Measurements from ENCODE around the gene CDKN1C.

CDKN1C gene

DNA sequence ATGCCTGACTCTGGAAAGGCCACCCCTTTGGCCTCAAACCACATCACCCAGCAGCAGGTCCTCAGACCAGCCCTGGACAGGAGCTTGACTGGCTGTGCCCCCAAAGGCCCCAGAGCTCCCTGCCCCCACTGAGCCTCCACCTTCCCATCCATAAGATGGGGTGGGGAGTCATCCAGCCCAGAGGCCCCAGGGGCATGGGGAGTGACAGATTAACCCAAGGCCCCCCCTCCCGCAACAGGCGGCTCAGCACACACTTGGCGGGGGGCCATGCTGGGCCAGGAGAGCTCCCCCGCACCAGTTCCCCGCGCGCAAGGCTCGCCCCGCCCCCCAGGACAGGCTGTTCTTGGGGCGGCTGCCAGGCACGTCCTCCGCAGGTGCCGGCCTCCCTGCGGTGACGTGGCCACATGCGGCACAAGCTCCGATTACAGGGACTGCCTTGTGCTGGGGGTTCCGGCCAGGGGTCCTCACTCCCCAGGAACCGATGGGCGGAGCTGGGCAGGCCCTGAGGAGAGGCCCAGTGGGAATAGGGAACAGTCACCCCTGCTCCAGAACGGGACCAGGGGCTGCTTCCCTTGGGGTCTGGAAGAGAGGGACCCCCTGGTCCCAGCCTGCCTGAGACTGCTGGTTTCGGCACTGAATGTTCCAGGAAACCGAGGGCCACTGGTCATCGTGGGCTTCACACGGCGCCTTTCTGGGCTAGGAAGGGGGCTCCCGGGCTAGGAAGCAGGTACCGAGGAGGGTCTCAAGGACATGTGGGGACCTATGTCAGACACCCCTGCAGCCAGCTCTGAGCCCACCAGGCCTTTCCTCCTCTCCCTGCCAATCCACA, 5.1 kb upstream of the CDKN1C start:
- no peak for DNase-seq (ENCODE audit: low spot score)

DNA sequence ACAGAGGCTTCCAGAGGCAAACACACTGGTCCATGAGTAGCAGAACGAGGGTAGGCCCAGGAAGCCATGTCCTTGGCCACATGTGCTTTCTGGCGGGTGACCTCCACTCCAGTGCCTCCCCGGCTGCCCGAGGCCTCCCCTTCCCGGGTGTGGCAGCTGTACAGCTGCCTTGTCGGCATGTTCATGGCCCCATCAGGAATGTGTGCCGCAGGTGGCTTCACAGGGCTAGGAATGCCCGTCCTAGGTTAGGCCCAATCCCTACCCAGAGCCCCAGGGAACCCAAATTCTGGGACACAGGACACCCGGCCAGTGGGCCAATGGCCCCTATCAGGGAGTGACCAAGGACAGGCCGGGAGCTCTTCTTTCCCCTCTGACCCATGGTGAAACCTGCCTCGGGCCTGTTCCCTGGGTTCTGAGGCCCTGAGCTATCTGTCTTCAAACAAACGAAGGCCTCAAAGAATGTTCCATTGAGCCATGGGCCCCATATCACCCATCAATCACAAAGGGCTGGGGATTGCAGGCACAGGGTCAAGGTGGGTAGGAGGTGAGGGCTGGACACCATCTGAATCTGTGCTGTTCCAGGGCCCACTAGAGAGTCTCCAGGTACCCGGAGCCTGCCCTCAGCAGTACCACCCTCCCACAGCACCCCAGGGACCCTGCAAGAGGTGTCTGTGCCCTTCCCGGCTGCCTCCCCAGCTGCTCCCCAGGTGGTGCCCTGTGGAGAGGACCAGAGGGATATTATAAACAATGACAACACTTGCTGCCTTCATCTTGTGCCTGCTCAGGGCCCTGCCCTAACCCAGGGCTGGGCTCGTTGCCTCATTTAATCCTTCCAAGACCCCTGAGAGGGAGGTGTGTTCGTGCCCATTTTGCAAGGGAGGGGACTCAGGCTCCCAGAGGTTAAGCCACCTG, 4.0 kb upstream of the CDKN1C start:
- DNase-seq (ENCODE audit: low spot score): no peak

DNA sequence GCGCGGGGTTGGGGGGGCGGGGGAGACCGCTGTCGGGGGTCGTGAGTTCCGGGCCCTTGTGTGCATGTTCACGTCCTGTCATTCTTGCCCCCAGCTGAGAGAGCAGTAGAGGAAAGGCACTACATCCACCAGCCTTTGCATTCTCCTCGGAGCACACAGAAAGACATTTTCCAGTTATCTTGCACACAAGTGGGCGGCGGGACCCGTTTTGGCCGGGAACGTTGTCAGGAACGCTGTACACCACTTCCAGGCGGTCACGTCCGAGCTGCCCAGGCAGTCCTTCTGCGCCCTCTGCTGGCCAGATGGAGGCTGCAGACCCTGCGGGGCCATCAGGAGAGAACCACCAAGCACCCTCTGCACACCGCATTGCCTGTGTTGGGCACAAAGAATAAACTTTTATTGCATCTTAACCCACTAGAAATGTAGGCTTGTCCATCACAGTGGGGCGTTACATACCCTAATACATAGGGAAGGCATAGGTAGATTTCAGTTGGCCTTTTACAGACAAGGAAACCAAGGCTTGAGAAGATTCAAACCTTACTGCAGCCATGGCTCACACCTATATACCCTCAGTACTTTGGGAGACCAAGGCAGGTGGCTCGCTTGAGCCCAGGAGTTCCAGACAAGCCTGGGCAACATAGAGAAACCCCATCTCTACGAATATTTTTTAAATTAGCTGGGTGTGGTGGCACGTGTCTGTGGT, 2.8 kb upstream of the CDKN1C start:
- DNase-seq (ENCODE audit: low spot score): peak; percentile 88

DNA sequence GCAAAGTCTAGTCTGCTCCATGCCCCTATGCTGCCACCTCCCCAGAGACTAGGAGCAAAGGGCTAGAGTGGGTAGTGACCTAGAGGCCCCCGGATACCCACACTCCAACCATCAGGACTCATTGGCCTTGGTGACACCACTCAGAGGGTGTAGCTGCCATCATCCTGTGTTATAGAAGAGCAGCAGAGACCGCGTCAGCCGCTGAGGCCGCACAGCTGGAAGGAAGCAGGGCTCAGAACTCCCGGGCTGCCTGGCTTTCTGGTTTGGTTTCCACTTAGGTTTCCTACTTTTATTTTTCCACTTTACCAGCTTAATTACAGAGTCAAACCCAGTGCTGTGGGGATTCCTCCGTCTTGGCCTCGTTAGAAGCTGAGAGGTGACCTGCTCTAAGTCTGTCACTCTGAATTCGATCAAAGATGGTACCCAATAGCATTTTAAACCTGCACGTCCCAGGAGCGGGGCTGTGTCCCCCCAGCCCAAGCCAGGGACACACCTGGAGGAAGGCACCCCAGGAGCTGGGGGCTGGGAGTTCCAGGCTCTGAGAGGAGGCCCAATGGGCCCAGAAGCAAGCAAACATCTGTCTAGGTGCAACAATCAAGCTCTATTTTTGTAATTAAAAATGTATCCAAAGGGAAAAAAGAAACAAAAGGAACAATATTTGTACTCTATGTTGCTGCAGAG, 2.1 kb upstream of the CDKN1C start:
- DNase-seq (ENCODE audit: low spot score): no peak

DNA sequence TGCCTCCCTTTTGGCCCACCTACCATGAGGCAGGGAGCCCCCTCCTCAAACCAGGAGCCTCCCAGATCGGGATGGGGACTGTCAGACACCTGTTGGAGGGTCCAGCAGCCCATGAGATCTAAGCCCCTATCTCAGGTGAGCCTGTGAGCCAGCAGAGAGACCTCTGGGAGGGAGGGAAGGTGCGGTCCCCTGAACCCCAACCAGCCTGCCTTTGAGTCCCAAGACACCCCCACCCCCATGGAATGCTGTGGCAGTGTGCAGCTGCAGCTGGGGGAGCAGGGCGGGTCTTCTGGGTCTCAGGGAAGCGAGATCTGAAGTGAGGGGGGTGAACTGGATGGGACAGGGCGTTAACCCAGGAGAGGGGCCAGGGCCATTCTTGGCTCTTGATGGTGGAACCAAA, 1.4 kb upstream of the CDKN1C start:
- DNase-seq (ENCODE audit: low spot score): no peak

DNA sequence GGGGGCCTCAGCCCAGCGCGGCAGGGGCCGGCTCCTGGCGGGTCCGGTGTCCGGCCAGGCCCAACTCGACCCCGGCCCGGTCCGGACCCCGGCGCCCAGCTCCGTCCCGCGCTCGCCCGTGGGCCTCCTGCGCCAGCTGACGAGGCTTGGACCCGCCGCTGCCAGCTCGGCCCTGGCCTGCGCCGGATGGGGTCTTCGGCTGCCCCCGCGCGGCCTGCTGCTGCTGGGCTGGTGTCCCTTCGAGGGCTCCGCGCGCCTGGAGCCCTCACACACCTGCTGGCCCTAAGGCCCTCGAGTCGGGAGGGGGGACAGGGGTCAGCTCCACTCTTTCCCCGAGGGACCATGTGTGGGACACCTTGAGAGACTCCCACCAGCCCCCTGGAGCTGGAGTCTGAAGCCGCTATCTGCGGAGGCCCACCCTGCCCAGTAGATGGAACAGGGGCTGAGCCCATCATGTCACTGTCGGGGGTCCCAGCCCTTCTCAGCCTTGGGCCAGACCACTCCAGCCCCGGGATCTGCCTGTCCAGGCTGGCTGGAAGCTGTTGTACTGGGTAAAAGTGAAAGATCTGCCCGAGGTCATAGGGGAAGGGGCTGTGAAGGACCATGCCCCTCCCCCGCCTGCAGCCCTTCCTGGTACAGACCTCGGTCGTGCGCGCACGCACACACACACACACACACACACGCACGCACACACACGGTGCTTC, 768 bp upstream of the CDKN1C start:
- DNase-seq (ENCODE audit: low spot score): no peak

DNA sequence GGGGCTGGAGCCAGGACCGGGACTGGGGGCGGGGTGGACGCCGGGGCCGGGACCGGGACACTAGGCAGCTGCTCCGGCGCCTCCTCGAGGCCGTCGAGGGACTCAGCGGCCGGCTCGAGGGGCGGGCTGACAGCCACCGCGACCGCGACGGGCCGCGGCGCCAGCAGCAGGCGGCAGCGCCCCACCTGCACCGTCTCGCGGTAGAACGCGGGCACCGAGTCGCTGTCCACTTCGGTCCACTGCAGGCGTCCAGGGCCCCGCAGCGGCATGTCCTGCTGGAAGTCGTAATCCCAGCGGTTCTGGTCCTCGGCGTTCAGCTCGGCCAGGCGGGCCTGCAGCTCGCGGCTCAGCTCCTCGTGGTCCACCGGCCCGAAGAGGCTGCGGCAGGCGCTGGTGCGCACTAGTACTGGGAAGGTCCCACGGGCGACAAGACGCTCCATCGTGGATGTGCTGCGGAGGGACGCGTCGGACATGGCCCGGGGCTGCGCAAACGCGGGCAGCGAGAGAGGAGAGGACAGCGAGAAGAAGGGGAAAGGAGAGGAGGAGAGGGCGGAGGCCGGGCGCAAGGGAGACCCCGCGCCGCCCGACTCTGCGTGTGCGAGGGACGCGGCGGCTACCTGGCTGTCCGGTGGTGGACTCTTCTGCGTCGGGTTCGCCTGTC, 428 bp downstream of the CDKN1C start:
- no peak for DNase-seq (ENCODE audit: low spot score)

DNA sequence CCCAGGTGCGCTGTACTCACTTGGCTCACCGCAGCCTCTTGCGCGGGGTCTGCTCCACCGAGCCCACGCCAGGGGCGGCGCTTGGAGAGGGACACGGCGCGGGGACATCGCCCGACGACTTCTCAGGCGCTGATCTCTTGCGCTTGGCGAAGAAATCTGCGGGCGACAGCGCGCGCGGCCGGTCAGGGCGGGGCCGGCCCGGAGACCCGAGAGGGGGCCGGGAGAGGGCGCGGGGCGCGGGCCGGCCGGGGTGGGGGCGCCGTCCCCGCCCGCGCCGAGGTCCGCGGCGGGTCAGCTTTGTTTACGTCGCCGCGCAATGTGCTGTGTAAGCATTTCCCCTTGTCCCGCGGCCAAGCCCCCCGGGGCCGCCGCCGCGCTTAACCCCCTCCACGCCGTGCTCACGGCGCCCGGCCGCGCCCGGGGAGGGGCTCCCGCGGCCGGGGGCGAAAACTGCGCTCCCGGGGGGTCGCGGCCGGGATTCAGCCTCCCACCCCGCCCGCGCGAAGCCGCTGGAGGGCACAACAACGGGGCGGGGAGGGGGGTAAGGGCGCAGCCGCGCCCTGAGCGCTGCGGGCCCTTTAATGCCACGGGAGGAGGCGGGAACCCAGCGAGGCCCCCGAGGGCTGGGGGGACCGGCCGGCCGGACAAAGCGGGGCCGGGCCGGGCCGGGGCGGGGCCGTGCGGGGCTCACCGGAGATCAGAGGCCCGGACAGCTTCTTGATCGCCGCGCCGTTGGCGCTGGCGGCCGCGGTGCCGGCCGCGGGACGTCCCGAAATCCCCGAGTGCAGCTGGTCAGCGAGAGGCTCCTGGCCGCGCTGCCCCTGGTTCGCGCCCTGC, 1.4 kb downstream of the CDKN1C start:
- DNase-seq (ENCODE audit: low spot score): no peak

DNA sequence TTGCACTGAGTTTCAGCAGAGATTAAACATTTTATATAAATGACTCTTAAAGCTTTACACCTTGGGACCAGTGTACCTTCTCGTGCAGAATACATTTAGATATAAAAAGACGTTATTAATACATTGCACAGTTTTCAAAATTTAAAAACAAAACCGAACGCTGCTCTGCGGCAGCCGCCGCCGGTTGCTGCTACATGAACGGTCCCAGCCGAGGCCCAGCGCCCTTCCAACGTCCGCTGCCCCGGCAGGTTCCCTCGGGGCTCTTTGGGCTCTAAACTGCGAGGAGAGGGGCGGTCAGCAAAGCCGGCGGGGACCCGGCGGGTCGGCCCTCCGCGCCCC, 2.0 kb downstream of the CDKN1C start:
- no peak for DNase-seq (ENCODE audit: low spot score)

DNA sequence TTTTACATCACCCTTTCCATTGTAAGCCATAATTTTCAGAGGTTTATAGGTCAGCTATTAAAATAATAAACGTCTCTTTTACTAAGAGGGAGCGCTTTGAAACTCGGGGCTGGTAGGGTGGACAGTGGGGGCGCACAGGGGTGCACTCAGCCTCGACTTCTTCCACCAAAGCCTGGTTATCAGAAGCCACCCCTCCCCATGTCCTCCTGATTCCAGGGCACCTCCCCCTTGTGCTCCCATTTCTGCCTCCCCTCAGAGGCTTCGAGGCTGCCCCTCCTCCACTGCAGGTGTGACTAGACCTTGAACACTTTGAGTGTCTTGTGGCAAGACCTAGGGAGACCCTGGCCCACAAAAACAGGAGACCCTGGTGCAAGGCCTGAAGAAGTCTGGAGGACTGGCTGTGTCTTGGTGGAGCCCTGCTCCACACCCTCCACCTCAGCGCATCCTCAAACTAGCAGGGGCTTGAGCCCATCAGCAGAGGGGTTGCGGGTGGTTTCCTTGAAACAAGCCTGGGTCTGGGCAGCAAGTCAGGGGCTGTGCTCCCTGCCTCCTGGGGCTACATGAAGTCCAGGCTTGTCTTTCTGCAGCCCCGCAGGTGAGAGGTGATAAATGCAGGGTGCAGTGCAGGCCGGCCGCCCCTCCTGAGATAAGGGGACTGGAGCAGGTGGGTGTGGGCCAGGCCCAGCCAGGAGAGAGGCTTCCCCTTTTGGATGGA, 3.0 kb downstream of the CDKN1C start:
- no peak for DNase-seq (ENCODE audit: low spot score)

DNA sequence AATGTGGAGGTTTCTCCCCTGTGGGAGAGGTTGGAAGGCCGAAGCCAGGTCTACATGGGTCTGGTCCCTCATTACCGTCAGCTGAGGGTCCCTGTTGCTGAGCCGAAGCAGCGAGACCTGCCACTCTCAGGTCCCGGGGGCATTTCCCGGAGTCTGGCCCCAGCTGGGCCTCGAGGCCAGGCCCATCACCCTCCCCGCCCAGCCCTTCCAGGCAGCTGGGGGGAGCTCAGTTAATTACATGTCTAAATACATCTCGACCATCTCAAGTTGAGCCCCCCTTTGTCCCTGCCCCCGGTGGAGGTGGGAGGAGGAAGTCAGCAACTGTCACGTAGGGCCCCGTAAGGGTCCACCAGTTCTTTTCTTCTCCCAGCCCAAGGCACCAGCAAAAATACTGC, 3.6 kb downstream of the CDKN1C start:
- no peak for DNase-seq (ENCODE audit: low spot score)

DNA sequence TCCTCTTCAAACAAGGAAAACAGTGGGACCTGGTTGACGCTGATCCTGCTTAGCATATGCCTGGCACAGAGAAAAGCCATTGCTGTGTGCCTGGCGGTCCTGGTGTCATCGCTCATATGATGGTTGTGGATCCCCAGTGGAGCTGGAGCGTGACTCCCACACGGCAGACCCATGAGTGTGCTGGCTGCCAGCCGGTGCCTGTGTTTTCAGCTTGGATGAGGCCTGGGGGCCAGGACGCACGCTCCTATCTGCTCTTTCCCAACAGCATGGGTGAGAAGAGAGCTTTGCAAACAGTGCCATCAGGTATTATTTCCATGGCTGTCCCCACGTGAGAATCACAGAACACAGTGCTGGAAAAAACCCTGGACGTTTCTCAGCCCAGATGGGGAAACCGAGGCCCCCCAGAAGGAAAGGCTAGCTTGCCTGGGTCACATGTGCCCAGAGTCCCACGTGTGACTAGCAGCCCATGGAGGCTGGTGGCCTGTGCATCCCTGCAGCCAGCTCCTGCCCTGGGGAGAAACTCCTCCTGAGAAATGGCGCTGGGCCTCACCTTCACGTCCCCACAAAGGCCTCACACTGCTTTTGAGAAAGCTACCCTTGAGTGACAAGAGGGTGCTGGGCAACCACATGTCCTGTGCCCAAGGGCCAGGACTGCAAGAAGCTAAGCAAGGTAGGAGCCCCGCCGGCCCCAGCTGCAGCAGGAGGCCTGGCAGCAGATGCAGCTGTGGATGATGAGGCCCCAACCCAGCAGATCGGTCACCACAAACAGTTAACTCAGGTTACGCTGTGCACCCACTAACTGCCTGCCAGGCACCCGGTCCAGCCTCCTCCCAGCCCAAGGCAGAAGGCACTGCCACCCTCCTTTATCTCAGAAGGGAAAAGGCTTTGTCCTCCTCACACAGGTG, 4.2 kb downstream of the CDKN1C start:
- DNase-seq (ENCODE audit: low spot score): no peak

DNA sequence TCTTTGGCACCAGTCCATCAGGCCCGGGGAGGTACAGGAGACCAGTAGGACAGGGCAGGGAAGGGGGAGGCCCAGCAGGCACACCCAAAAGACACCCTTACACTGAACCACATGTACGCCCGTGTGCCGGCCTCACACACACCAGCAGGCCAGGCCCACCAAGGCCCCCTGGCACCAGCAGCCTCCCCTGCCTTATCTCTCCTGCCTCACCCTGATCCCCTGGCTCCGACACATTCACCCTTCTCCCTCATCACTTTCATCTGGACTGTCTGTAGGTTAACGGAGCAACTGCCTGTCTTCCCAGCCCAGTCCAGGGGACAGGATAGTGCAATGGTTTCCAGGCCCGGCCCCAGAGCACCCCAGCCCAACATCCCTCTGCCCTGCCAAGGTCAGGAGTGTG, 4.9 kb downstream of the CDKN1C start:
- no peak for DNase-seq (ENCODE audit: low spot score)

DNA sequence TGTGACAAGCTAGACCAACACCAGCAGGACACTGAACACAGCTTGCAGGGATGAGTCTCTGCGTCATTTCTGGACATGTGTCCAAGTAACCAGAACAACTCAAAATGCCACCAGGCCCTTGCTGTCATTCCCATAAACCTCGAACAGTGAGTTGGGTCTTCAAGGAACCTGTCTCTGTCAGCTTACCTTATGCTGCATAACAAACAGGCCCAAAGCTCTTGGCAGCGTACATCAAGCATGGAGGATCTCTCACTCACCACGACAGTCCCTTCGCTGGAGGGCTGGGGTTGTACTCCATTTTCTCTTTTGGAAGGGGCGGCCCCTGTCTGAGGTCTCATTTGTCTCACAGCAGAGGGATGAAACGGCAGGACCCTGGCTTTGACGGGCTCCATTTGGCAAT, 6.8 kb downstream of the CDKN1C start:
- DNase-seq (ENCODE audit: low spot score): no peak

DNA sequence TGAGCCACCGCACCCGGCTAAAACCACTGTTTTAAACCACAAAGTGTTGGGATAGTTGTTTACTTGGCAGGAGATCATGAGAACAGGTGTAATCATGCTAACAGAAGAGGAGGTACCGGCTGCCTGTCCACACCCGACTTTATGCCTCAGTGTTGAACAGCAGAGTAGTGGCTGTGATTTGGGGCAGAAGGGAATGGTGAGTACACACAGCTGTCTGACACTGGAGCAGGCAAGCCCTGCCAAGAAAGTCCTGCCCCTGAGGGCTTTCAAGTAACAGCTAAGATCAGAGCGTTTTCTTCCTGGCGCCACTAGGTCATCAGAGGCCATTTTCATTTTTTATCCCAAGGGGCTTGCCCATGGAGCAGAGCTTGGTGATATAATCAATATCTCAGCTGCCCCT, 8.1 kb downstream of the CDKN1C start:
- DNase-seq (ENCODE audit: low spot score): no peak

DNA sequence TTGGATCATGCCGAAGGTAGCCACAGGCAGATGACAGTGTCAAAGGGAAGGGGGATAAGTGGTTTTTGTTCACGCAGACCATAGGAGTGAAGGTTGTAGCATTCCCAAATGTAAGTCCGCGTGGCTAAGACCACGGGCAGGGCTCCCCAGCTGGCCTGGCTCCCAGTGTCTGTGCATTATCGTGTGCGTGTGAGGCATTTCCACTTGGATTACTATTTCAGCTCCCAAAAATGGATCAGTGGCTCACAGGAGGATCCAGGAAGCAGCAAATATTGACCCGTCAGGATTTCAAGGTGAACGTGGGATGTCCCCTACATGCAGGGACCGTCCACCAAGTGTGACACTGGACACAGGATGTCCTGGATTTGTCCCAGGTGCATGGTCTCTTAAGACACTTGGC, 10.6 kb downstream of the CDKN1C start:
- DNase-seq (ENCODE audit: low spot score): no peak

DNA sequence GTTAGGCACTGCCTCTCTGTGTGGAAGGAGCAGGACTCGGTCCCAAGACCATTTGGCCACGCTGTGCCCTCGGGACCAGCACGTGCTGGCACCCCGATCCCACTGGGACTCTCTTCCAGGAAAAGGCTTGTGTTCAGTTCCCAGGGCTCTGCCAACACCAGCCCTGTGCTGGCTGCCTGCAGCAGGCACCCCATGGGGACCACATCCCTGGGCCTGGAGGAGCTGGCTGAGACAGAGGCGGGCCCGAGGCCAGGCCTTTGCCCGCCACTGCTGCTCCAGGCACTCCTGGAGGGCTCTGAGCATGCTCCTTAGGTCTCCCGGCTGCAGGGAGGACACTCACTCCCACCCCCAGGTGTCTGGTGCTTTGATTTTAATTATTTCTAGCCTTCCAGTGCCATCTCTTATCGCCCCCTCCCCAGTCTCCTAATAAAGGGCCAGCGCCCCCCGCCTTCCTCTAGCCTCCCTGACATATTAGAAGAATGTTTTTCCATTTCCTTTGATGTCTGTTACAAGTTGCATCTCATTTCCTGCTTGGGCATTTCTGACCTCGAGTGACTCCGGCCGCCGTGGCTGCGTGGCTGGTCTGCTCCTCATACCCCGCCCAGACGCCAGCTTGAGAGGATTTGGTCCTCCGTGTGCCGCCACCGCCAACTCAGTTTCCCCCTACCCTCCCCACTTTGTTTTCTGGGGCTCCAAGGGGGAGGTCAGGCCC, 14.4 kb downstream of the CDKN1C start:
- no peak for DNase-seq (ENCODE audit: low spot score)

DNA sequence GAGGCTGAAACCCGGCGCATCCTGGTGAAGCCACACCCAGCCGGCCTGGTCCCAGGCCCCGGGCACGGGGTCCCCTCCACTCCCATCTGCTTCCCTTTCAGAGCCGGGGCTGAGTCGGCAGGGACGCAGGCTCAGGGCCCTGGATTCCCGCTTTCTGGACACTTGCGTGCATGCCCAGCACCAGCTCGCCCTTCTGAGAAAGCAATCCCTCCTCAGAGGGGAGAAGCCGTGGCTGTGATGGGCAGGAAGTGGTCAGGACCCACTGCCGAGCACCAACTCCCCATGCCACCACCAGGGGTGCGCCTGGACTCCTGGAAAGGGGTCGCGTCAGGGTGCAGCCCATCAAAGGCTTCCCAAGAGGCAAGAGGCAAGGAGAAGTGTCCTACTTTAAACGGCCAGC, 15.1 kb downstream of the CDKN1C start:
- DNase-seq (ENCODE audit: low spot score): no peak
